Testis (tissue), 2 donors: ENCODE data around the gene NKAP.

Source experiments
- POLR2A ChIP-seq: fragments of 450-650 bp; IDR thresholded peaks from one replicate; pipeline ENCODE4 v1.6.1; 2017; ENCODE audit warnings: antibody characterized with exemption, mild to moderate bottlenecking, moderate library complexity
- TF ChIP-seq, protein P1 (sequence below), 3 experiments: fragments of 450-650 bp in 2 of 3; fragments of 200-600 bp in 1 of 3; sonication (generic) in 1 of 3; IDR thresholded peaks; one replicate each; pipeline ENCODE4 v1.5.1; 2016 to 2019; ENCODE audit warnings: antibody characterized with exemption in 3 of 3, mild to moderate bottlenecking in 2 of 3, moderate library complexity in 1 of 3

- TF ChIP-seq, protein P1, sequence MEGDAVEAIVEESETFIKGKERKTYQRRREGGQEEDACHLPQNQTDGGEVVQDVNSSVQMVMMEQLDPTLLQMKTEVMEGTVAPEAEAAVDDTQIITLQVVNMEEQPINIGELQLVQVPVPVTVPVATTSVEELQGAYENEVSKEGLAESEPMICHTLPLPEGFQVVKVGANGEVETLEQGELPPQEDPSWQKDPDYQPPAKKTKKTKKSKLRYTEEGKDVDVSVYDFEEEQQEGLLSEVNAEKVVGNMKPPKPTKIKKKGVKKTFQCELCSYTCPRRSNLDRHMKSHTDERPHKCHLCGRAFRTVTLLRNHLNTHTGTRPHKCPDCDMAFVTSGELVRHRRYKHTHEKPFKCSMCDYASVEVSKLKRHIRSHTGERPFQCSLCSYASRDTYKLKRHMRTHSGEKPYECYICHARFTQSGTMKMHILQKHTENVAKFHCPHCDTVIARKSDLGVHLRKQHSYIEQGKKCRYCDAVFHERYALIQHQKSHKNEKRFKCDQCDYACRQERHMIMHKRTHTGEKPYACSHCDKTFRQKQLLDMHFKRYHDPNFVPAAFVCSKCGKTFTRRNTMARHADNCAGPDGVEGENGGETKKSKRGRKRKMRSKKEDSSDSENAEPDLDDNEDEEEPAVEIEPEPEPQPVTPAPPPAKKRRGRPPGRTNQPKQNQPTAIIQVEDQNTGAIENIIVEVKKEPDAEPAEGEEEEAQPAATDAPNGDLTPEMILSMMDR (IDR thresholded peaks at IDR 0.05) = no peak
- TF ChIP-seq POLR2A = no peak
Observed at GRCh38 chrX:119878740-119879139, 64.8 kb downstream of the NKAP start.
